ENCODE data around the gene HYAL4.
A peak's percentile ranks its signal among the peaks of the same experiment; 100 is the strongest.

DNA sequence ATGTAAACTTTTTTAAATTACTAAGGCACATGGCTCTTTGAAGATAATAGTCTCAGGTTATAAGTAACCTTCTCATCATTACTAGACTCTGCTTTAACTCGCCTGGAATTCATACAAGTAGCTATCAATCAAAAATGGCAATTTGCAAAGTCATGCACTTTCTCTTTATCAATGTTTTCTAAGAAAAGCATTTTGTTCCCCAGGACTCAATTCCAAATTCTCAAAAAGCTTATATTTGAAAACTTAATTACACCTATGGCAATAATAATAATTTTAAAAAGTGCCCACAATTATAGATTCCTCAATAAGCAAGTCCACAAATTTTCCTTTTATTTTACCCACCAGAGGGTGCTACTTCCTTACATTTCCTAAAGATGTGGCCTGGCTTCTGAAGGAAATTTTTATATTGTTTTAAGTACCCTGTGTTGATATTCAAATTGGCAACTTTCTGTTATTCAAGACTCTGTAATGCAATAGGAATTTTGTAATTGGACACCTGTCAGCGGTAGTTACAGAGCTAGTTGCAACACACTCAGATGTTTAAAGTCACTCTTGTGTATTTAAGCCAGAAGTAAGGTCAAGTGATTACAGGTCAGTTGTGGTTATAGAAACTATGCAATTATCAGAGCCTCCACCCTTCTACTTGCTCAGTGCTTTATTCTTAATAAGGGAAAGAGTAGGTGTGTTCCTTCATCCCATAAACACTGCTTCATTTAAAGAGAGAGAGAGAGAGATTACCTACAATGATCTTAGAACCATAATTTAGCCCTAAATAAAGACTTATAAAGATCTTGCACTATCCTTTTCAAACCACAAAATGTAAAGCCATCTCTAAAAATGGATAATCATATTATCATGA, 47.1 kb upstream of the HYAL4 start:
- TF ChIP-seq, protein P1, sequence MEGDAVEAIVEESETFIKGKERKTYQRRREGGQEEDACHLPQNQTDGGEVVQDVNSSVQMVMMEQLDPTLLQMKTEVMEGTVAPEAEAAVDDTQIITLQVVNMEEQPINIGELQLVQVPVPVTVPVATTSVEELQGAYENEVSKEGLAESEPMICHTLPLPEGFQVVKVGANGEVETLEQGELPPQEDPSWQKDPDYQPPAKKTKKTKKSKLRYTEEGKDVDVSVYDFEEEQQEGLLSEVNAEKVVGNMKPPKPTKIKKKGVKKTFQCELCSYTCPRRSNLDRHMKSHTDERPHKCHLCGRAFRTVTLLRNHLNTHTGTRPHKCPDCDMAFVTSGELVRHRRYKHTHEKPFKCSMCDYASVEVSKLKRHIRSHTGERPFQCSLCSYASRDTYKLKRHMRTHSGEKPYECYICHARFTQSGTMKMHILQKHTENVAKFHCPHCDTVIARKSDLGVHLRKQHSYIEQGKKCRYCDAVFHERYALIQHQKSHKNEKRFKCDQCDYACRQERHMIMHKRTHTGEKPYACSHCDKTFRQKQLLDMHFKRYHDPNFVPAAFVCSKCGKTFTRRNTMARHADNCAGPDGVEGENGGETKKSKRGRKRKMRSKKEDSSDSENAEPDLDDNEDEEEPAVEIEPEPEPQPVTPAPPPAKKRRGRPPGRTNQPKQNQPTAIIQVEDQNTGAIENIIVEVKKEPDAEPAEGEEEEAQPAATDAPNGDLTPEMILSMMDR (IDR thresholded peaks at IDR 0.05; ENCODE audit: low read depth, low read length, poor library complexity, severe bottlenecking) = peak; percentile 58
- no peak for TF ChIP-seq EZH2phosphoT487 (IDR thresholded peaks at IDR 0.05; ENCODE audit: borderline replicate concordance, low read length)

Measured in DOHH2 (cell line).